ENCODE measurements around the gene SIVA1. TPM values are rescaled to one million over a fixed set of nuclear protein-coding genes. Genes with fewer than 3 reads are reported as not detected.

The SIVA1 gene
- total and polyA plus RNA-seq, 4 donors, result 67.4 to 115 (median 99.6) TPM

DNA sequence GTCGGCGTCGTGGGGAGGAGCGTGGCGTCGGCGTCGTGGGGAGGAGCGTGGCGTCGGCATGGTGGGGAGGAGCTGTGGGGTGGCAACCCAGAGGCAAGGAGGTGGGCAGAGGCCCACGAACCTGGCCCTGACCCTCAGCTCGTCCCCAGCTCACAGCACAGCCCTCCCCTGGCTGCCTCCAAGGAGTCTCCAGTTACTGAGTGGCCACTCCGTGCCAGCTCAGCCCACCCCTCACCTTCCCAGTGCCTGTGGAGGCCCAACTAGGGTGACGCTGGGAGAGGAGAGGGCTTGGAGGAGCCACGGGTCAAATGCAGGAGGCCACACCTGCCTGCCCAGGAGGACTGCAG, 23.1 kb upstream of the SIVA1 start (continued):
- TF ChIP-seq REST (IDR thresholded peaks at IDR 0.05) (no peak), HNF4A (conservative IDR thresholded peaks at IDR 0.05) (no peak), FOXA1 (IDR thresholded peaks at IDR 0.05) (no peak), NR2F2 (IDR thresholded peaks at IDR 0.05) (no peak), RXRA (IDR thresholded peaks at IDR 0.05) (no peak)
- TF ChIP-seq, protein P1, sequence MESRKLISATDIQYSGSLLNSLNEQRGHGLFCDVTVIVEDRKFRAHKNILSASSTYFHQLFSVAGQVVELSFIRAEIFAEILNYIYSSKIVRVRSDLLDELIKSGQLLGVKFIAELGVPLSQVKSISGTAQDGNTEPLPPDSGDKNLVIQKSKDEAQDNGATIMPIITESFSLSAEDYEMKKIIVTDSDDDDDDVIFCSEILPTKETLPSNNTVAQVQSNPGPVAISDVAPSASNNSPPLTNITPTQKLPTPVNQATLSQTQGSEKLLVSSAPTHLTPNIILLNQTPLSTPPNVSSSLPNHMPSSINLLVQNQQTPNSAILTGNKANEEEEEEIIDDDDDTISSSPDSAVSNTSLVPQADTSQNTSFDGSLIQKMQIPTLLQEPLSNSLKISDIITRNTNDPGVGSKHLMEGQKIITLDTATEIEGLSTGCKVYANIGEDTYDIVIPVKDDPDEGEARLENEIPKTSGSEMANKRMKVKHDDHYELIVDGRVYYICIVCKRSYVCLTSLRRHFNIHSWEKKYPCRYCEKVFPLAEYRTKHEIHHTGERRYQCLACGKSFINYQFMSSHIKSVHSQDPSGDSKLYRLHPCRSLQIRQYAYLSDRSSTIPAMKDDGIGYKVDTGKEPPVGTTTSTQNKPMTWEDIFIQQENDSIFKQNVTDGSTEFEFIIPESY (IDR thresholded peaks at IDR 0.05), result no peak

GRCh38 chr14:104730487-104730886, 22.5 kb upstream of the SIVA1 start:
- H3K4me1 ChIP-seq (ENCODE audit: control insufficient read depth in 4 of 4, insufficient read depth in 4 of 4, low read length in 3 of 4), result peaks cover 24 to 73% (median 58%) of the 10 kb centered on the region in 4 donors
- WGBS, result 88% methylated on average over 5 of the region's 5 CpGs
- no peak overlapping the region for H3K27ac ChIP-seq (ENCODE audit: low read depth in 1 of 2, low read length in 2 of 2)
- TF ChIP-seq JUND (IDR thresholded peaks at IDR 0.05) (no peak), REST (IDR thresholded peaks at IDR 0.05) (no peak), EGR1 (IDR thresholded peaks at IDR 0.05; ENCODE audit: low read depth in 2 of 2) (no peak)
- TF ChIP-seq, protein P2, sequence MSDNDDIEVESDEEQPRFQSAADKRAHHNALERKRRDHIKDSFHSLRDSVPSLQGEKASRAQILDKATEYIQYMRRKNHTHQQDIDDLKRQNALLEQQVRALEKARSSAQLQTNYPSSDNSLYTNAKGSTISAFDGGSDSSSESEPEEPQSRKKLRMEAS (IDR thresholded peaks at IDR 0.05), result no peak
- TF ChIP-seq, protein P3, sequence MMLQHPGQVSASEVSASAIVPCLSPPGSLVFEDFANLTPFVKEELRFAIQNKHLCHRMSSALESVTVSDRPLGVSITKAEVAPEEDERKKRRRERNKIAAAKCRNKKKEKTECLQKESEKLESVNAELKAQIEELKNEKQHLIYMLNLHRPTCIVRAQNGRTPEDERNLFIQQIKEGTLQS (IDR thresholded peaks at IDR 0.05), result no peak
- no peak overlapping the region for H3K9ac ChIP-seq (ENCODE audit: low read depth in 1 of 2, low read length in 2 of 2)
- H3K4me3 ChIP-seq (ENCODE audit: low read depth in 1 of 3, low read length in 3 of 3), result no peak overlapping the region
- DNase-seq (ENCODE audit: low spot score), result no peak
- H3K9me3 ChIP-seq (ENCODE audit: control insufficient read depth in 4 of 4, low read length in 3 of 4), result no peaks in the 10 kb centered on the region
- H3K27me3 ChIP-seq (ENCODE audit: control insufficient read depth in 4 of 4, insufficient read depth in 4 of 4, low read length in 3 of 4), result no peaks in the 10 kb centered on the region
- H3K36me3 ChIP-seq (ENCODE audit: control insufficient read depth in 4 of 4, insufficient read depth in 3 of 4, low read depth in 1 of 4, low read length in 3 of 4), result no peaks in the 10 kb centered on the region
